HG03457 (cell line): ENCODE results near the gene ADAMTS15.

Experiments used
- ATAC-seq: cut with Tn5 transposase; IDR thresholded peaks from one replicate; pipeline ENCODE4 v1.9.1; 2021; ENCODE audit warnings: moderate number of reproducible peaks; ENCODE audit not compliant: unreplicated experiment

Gene ADAMTS15

GRCh38 chr11:130416906-130417305 is 31.5 kb upstream of the ADAMTS15 start:
- ATAC-seq = no peak

GRCh38 chr11:130418210-130418609 is 30.2 kb upstream of the ADAMTS15 start:
- ATAC-seq = no peak

GRCh38 chr11:130418756-130419155 is 29.7 kb upstream of the ADAMTS15 start:
- no peak for ATAC-seq

- ATAC-seq = no peak
These were observed 27.8 kb upstream of the ADAMTS15 start for GRCh38 chr11:130420478-130421198.

GRCh38 chr11:130421199-130421585 is 27.3 kb upstream of the ADAMTS15 start:
- ATAC-seq = no peak

GRCh38 chr11:130421697-130422096 is 26.7 kb upstream of the ADAMTS15 start:
- no peak for ATAC-seq

- ATAC-seq = no peak
These were observed 26.0 kb upstream of the ADAMTS15 start for GRCh38 chr11:130422251-130422995.

- ATAC-seq = no peak
These were observed 24.8 kb upstream of the ADAMTS15 start for GRCh38 chr11:130423541-130424142.

GRCh38 chr11:130424613-130425140 is 23.8 kb upstream of the ADAMTS15 start:
- no peak for ATAC-seq

- ATAC-seq = no peak
These were observed 23.3 kb upstream of the ADAMTS15 start for GRCh38 chr11:130425156-130425555.

- ATAC-seq = no peak
These were observed 22.1 kb upstream of the ADAMTS15 start for GRCh38 chr11:130426223-130426836.

GRCh38 chr11:130426837-130427341 is 21.6 kb upstream of the ADAMTS15 start:
- no peak for ATAC-seq

GRCh38 chr11:130427581-130428315 is 20.7 kb upstream of the ADAMTS15 start:
- no peak for ATAC-seq

GRCh38 chr11:130428316-130429119 is 19.9 kb upstream of the ADAMTS15 start, which contains the start of gene ADAMTS8:
TSS of gene ADAMTS8 (minus strand) at chr11:130428609. CDS start at chr11:130428286, 323 bp downstream.
- no peak for ATAC-seq

- no peak for ATAC-seq
These were observed 19.2 kb upstream of the ADAMTS15 start for GRCh38 chr11:130429120-130429681.

- ATAC-seq = no peak
These were observed 18.5 kb upstream of the ADAMTS15 start for GRCh38 chr11:130429983-130430382.

GRCh38 chr11:130431331-130431773 is 17.1 kb upstream of the ADAMTS15 start:
- no peak for ATAC-seq

- ATAC-seq = no peak
These were observed 16.6 kb upstream of the ADAMTS15 start for GRCh38 chr11:130431801-130432200.

- no peak for ATAC-seq
These were observed 15.1 kb upstream of the ADAMTS15 start for GRCh38 chr11:130433357-130433756.
